H7 (cell line): ENCODE measurements around the gene CRTC3. TPM values are rescaled to one million over a fixed set of nuclear protein-coding genes. Genes with fewer than 3 reads are reported as not detected.

Experiments
- DNase-seq: peaks from one replicate; pipeline ENCODE4 v3.0.0; 2012
- H3K27me3 ChIP-seq: 2 replicates; pipeline ENCODE4 v1.6.0; 2011; ENCODE audit warnings: mild to moderate bottlenecking, low read length; ENCODE audit not compliant: control insufficient read depth, insufficient read depth
- H3K36me3 ChIP-seq: replicated peaks from 2 replicates; pipeline ENCODE4 v1.5.1; 2011; ENCODE audit warnings: low read length; ENCODE audit not compliant: control insufficient read depth, insufficient read depth
- H3K4me3 ChIP-seq: 2 replicates; pipeline ENCODE4 v1.5.1; 2011; ENCODE audit warnings: low read depth, mild to moderate bottlenecking, control low read depth, low read length, moderate library complexity; ENCODE audit not compliant: insufficient read depth
- total RNA-seq: library from RNA; depleted of rRNA; stranded (reverse); fragments of >200 nt; shearing (Covaris generic); gene quantifications from 2 replicates; pipeline ENCODE4 v1.2.3, GENCODE V29; 2014

CRTC3 gene
- total RNA-seq, 1 experiment from 2014 or later, result 3.3 TPM

DNA sequence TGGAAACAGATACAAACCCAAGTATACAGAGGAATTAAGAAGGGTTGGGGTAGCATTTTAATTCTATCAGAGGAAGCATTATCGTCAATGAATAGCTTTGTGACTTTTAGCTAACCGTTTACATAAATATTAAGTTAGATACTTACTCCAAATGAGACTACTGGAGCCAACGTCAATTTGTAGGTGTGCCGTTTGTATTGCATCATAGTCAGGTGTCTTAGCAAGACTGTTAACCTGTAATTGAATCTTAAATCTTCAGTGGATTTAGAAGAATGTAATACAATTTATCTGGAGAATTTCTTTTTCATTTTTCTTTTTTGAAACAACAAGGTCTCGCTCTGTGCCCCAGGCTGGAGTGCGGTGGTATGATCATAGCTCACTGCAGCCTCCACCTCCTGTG lies 55.1 kb downstream of the CRTC3 start:
- no peak for DNase-seq
- Histone ChIP-seq H3K4me3 (no peak overlapping the region), H3K36me3 (no peaks in the 10 kb centered on the region), H3K27me3 (peaks cover 16% of the 10 kb centered on the region; the same call in 1 of the 2 replicates)

- DNase-seq, result no peak
- Histone ChIP-seq H3K36me3 (no peaks in the 10 kb centered on the region), H3K4me3 (no peak overlapping the region), H3K27me3 (peaks cover 16% of the 10 kb centered on the region; the same call in 1 of the 2 replicates)
Measured at GRCh38 chr15:90585863-90586262, 56.1 kb downstream of the CRTC3 start.

- H3K36me3 ChIP-seq, result no peaks in the 10 kb centered on the region
- H3K27me3 ChIP-seq, result peaks cover 16% of the 10 kb centered on the region; the same call in 1 of the 2 replicates
- H3K4me3 ChIP-seq, result no peak overlapping the region
- no peak for DNase-seq
Measured at GRCh38 chr15:90586948-90587347, 57.2 kb downstream of the CRTC3 start.

DNA sequence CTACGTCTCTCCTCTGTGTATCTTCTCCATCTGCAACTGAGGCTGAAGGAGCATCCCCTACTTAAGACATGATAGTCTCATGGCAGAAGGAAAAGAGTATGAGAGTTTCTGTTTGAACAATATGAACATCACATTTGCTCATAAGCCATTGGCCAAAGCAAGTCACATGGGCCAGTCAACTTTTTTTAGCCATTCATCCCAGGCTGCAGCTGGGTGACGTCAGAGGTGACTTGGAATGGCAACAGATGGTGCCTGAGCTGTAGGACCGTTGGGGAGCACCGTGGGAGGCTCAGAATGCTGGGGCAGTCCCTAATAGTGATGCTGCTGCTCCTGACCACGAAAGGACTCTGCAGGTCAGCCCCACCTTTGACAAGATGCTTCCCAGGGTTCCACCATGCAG lies 58.7 kb downstream of the CRTC3 start:
- no peaks in the 10 kb centered on the region for H3K36me3 ChIP-seq
- DNase-seq, result no peak
- H3K27me3 ChIP-seq, result peaks cover 16% of the 10 kb centered on the region; the same call in 1 of the 2 replicates
- H3K4me3 ChIP-seq, result no peak overlapping the region

DNA sequence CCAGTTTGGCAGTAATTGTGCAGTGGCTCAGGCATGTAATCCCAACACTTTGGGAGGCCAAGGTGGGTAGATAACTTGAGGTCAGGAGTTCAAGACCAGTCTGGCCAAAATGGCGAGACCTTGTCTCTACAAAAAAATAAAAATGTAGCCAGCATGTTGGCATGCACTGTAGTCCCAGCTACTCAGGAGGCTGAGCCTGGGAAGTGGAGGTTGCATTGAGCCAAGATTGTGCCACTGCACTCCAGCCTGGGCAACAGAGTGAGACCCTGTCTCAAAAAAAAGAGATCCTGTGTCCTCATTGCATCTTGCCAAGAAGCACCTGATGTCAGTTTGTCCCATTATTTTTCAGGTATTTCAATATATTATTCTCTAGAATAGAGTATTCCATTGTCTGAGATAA lies 61.8 kb downstream of the CRTC3 start:
- no peak for DNase-seq
- no peaks in the 10 kb centered on the region for H3K36me3 ChIP-seq
- no peak overlapping the region for H3K4me3 ChIP-seq
- peaks cover 3% of the 10 kb centered on the region; the same call in 1 of the 2 replicates for H3K27me3 ChIP-seq

- no peaks in the 10 kb centered on the region for H3K27me3 ChIP-seq
- H3K4me3 ChIP-seq, result no peak overlapping the region
- H3K36me3 ChIP-seq, result no peaks in the 10 kb centered on the region
- no peak for DNase-seq
Measured at GRCh38 chr15:90592131-90592881, 62.6 kb downstream of the CRTC3 start.

DNA sequence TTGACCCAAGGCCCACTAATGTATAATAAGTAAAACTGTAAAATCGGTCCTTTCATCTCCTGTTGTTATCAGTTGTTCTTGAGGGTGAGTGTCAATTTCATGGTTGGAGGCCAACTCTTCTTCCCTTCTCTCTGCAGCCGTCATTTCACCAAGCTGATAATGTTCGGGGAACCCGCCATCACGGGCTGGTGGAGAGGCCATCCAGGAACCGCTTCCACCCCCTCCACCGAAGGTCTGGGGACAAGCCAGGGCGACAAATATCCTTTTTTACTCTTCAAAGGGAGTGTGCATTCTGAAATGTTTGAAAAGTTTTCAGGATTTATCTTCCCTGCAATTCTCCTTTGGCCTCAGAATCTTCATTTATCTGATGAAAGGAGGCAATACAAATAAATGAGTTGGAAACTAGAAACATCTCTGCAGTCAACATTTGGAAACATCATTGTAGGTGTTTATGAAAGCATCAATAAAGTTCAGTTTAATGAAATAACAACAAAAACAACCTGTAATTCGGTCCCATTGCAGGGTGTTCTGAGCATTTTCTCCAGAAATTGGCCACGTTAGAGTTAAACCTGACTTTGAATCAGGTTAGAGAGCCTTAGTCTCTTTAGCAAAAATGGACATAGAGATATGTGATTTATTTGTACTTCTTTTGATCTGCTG lies 63.9 kb downstream of the CRTC3 start:
- no peak for DNase-seq
- Histone ChIP-seq H3K36me3 (no peaks in the 10 kb centered on the region), H3K27me3 (no peaks in the 10 kb centered on the region), H3K4me3 (no peak overlapping the region)

DNA sequence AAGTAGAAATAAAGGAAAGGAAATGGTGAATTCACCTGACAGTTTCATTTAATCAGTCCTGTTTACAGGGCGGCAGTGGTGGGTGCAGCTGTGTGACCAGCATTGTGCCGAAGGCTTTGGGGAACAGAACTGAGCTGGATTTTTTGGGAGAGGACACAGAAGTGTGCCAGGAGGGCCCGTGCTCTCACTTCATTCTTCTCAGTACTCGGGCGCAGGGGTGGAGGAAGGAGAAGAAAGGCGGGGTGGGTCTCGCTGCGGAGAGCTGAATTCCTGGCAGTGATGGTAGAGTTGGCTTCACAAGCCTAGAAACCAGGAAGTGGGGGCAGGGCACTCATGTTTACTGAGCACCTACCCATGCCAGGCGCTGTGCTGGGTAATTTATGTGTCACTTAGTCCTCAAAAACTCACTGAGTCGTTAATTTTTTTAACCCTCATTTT lies 64.6 kb downstream of the CRTC3 start:
- DNase-seq, result no peak
- no peaks in the 10 kb centered on the region for H3K27me3 ChIP-seq
- H3K36me3 ChIP-seq, result no peaks in the 10 kb centered on the region
- H3K4me3 ChIP-seq, result no peak overlapping the region

GRCh38 chr15:90595763-90596155 lies 66.0 kb downstream of the CRTC3 start:
- H3K27me3 ChIP-seq, result no peaks in the 10 kb centered on the region
- DNase-seq, result no peak
- H3K4me3 ChIP-seq, result no peak overlapping the region
- no peaks in the 10 kb centered on the region for H3K36me3 ChIP-seq

- Histone ChIP-seq H3K36me3 (no peaks in the 10 kb centered on the region), H3K4me3 (no peak overlapping the region), H3K27me3 (no peaks in the 10 kb centered on the region)
- DNase-seq, result no peak
Measured at GRCh38 chr15:90596943-90597342, 67.2 kb downstream of the CRTC3 start.

DNA sequence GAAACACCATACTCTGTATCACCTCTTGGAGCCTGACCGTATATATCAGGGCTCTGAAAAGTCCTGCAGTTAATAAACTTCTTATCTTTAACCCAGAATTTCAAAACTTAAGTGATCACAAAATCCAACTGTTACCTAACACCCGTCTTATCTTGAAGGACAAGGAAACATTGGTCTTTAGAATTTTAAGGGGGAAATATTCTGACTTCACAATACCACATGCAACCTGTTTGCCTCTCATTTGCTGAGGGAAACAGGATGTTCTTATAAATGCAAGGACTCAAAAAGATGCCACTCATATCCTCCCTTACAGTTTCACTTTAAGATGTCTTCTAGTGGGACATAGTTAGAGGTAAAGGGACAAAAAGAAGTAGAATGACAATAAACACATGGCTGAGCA lies 67.9 kb downstream of the CRTC3 start:
- no peak for DNase-seq

GRCh38 chr15:90598031-90598577 lies 68.4 kb downstream of the CRTC3 start:
- no peak overlapping the region for H3K4me3 ChIP-seq
- DNase-seq, result peak; percentile 83
- no peaks in the 10 kb centered on the region for H3K27me3 ChIP-seq
- no peaks in the 10 kb centered on the region for H3K36me3 ChIP-seq

More for the DNA sequence above, 67.9 kb downstream of the CRTC3 start:
- no peaks in the 10 kb centered on the region for H3K36me3 ChIP-seq
- H3K4me3 ChIP-seq, result no peak overlapping the region
- no peaks in the 10 kb centered on the region for H3K27me3 ChIP-seq

DNA sequence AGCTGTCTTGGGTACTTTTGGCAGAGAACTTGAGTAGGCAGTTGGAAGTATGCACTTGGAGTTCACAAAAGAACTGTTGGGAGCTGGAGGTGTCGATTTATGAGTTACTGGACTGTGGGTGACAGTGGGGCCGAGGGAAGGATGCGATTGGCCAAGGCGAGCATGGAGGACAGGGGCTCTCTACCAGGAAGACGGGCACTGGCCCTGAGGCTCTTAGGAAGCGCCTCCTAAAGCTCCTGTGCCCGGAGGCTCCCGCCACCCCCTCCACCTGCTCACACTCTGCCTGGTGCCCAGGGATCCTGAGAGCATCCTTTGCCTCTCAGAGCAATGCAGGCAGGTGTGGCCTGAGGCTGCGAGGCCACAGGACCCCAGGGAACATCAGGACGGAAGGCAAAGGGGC lies 69.0 kb downstream of the CRTC3 start:
- no peaks in the 10 kb centered on the region for H3K36me3 ChIP-seq
- no peak for DNase-seq
- no peaks in the 10 kb centered on the region for H3K27me3 ChIP-seq
- no peak overlapping the region for H3K4me3 ChIP-seq

GRCh38 chr15:90599116-90599515 lies 69.4 kb downstream of the CRTC3 start:
- no peak overlapping the region for H3K4me3 ChIP-seq
- no peak for DNase-seq
- no peaks in the 10 kb centered on the region for H3K27me3 ChIP-seq
- no peaks in the 10 kb centered on the region for H3K36me3 ChIP-seq

- DNase-seq, result no peak
- no peaks in the 10 kb centered on the region for H3K27me3 ChIP-seq
- no peak overlapping the region for H3K4me3 ChIP-seq
- H3K36me3 ChIP-seq, result no peaks in the 10 kb centered on the region
Measured at GRCh38 chr15:90599644-90600043, 69.9 kb downstream of the CRTC3 start.
